MM.1S (cell line): Measurements from ENCODE around the gene LGR4.

ENCODE experiments used
- CTCF ChIP-seq: fragments of 300-600 bp; sonication (generic); IDR thresholded peaks from 2 replicates; pipeline ENCODE4 v1.5.1; 2016; ENCODE audit warnings: antibody characterized with exemption, low read length, mixed read lengths
- EZH2 ChIP-seq: fragments of 300-600 bp; sonication (generic); optimal IDR thresholded peaks from 2 replicates; pipeline ENCODE3; 2017; ENCODE audit warnings: low read depth, mild to moderate bottlenecking, antibody characterized with exemption, low read length, mixed read lengths

- TF ChIP-seq CTCF (no peak), EZH2 (no peak)
These were observed 4.7 kb upstream of the LGR4 start for GRCh38 chr11:27477243-27477642.
